ENCODE results near the gene CCDC157. TPM values are rescaled to one million over a fixed set of nuclear protein-coding genes. Genes with fewer than 3 reads are reported as not detected.
A peak's percentile ranks its signal among the peaks of the same experiment; 100 is the strongest.

The CCDC157 gene
- 1.9 TPM for total RNA-seq (2013)
- polyA plus RNA-seq (1 to 10 TPM in 1 of 3 donors, under 1 TPM in 2; 0.50 to 3.7 (median 0.54) TPM), polyA minus RNA-seq (2.7 and 3.3 TPM in 2 replicates), total RNA-seq (4.1 to 11.2 (median 6.4) reads per million in 11 experiments)

GRCh38 chr22:30356449-30357235 lies at the start of gene CCDC157, which contains the start of gene SF3A1:
CCDC157 (plus strand) TSS chr22:30357007; CDS start chr22:30366001, 8,994 bp downstream.
SF3A1 (minus strand) TSS chr22:30356894; CDS start chr22:30356792, 102 bp downstream.
- under 1% methylated on average over 91 of the region's 91 CpGs for whole genome bisulfite sequencing (ENCODE audit: insufficient coverage)
- Histone ChIP-seq H4K20me1 (ENCODE audit: insufficient read depth, low read length) (peaks cover 45% of the 10 kb centered on the region), H3K36me3 (replicated peaks in 1 of 2; ENCODE audit: control insufficient read depth in 1 of 2, insufficient read depth in 2 of 2, low read length in 2 of 2) (peaks cover 19 to 24% of the 10 kb centered on the region in 2 donors), H3K4me2 (replicated peaks; ENCODE audit: extremely low read depth, low read length, poor library complexity, severe bottlenecking) (peak within 1 kb of the TSS; percentile 94), H2AFZ (ENCODE audit: insufficient read depth, low read depth, low read length, poor library complexity, severe bottlenecking) (peak within 1 kb of the TSS; percentile 91), H3K9me3 (replicated peaks in 1 of 2; ENCODE audit: control insufficient read depth in 1 of 2, insufficient read depth in 1 of 2, low read length in 2 of 2) (no peaks in the 10 kb centered on the region), H3K27ac (ENCODE audit: low read depth in 1 of 2, low read length in 2 of 2) (peak within 1 kb of the TSS; percentile 77 to 95), H3K9ac (ENCODE audit: insufficient read depth, low read length, poor library complexity, severe bottlenecking) (peak within 1 kb of the TSS; percentile 95), H3K4me1 (ENCODE audit: control insufficient read depth in 1 of 2, insufficient read depth in 2 of 2, low read length in 2 of 2) (peaks cover 25 to 28% of the 10 kb centered on the region in 2 donors), H3K4me3 (replicated peaks in 1 of 3; ENCODE audit: low read depth in 2 of 3, low read length in 3 of 3) (peak within 1 kb of the TSS; percentile 71 to 94 (median 87)), H3K79me2 (ENCODE audit: insufficient read depth, low read length) (peaks cover 48% of the 10 kb centered on the region), H3K27me3 (ENCODE audit: control insufficient read depth in 2 of 2, insufficient read depth in 2 of 2, low read length in 2 of 2) (peaks cover 0 to 3% of the 10 kb centered on the region in 2 donors)
- H3K27me3 Mint-ChIP-seq (ENCODE audit: low read depth in 3 of 3), result peaks cover 0 to 18% (median 14%) of the 10 kb centered on the region in 3 donors
- H3K4me3 Mint-ChIP-seq, result peak within 1 kb of the TSS; percentile 93 to 94
- TF ChIP-seq CTCF (IDR thresholded peaks at IDR 0.05), result no peak
- no peaks in the 10 kb centered on the region for H3K9me3 Mint-ChIP-seq
- peaks cover 31% of the 10 kb centered on the region for H3K4me1 Mint-ChIP-seq
- peak; percentile 87 to 89 (median 88) for DNase-seq
- peak within 1 kb of the TSS; percentile 86 to 93 (median 90) for H3K27ac Mint-ChIP-seq
- intact Hi-C loops (cut with micrococcal nuclease), result loop anchor here in 1 of 2 donors (2.0 to 10.0 kb wide), 2 partner anchors 30 to 52 kb away; partner anchors contain the start of gene RNF215
- H3K36me3 Mint-ChIP-seq, result peaks cover 25 to 29% of the 10 kb centered on the region in 2 donors

GRCh38 chr22:30307041-30307574 lies 49.7 kb upstream of the CCDC157 start:
- intact Hi-C loops (cut with micrococcal nuclease), result loop anchor here in 1 of 2 donors (10.0 kb wide), 1 partner anchor 48 kb away; the partner anchor contains the start of genes CCDC157 and SF3A1
- no peak overlapping the region for H2AFZ ChIP-seq (ENCODE audit: insufficient read depth, low read depth, low read length, poor library complexity, severe bottlenecking)

More at GRCh38 chr22:30307041-30307574, 49.7 kb upstream of the CCDC157 start:
- Mint-ChIP-seq H3K27ac (peak overlapping the region in 5 of 7 donors; percentile 33 to 94 (median 84)), H3K4me3 (no peak overlapping the region), H3K27me3 (ENCODE audit: low read depth in 3 of 3) (no peaks in the 10 kb centered on the region), H3K9me3 (peaks cover 0 to 2% (median 0%) of the 10 kb centered on the region in 7 donors), H3K36me3 (peaks cover 21 to 25% of the 10 kb centered on the region in 2 donors), H3K4me1 (peaks cover 97% of the 10 kb centered on the region)
- no peak for DNase-seq
- H3K79me2 ChIP-seq (ENCODE audit: insufficient read depth, low read length), result peaks cover 66% of the 10 kb centered on the region
- no peaks in the 10 kb centered on the region for H3K36me3 ChIP-seq (replicated peaks in 1 of 2; ENCODE audit: control insufficient read depth in 1 of 2, insufficient read depth in 2 of 2, low read length in 2 of 2)
- no peaks in the 10 kb centered on the region for H3K27me3 ChIP-seq (ENCODE audit: control insufficient read depth in 2 of 2, insufficient read depth in 2 of 2, low read length in 2 of 2)
- TF ChIP-seq CTCF (IDR thresholded peaks at IDR 0.05), result no peak
- H3K27ac ChIP-seq (ENCODE audit: low read depth in 1 of 2, low read length in 2 of 2), result peak overlapping the region; percentile 7 to 87
- peak overlapping the region in 1 of 3 experiments; percentile 63 for H3K4me3 ChIP-seq (replicated peaks in 1 of 3; ENCODE audit: low read depth in 2 of 3, low read length in 3 of 3)
- no peak overlapping the region for H3K9ac ChIP-seq (ENCODE audit: insufficient read depth, low read length, poor library complexity, severe bottlenecking)
- H3K9me3 ChIP-seq (replicated peaks in 1 of 2; ENCODE audit: control insufficient read depth in 1 of 2, insufficient read depth in 1 of 2, low read length in 2 of 2), result no peaks in the 10 kb centered on the region
- WGBS (ENCODE audit: insufficient coverage), result 94% methylated on average over 2 of the region's 4 CpGs
- peaks cover under 1% of the 10 kb centered on the region for H4K20me1 ChIP-seq (ENCODE audit: insufficient read depth, low read length)
- H3K4me1 ChIP-seq (ENCODE audit: control insufficient read depth in 1 of 2, insufficient read depth in 2 of 2, low read length in 2 of 2), result peaks cover 96 to 100% of the 10 kb centered on the region in 2 donors
- no peak overlapping the region for H3K4me2 ChIP-seq (replicated peaks; ENCODE audit: extremely low read depth, low read length, poor library complexity, severe bottlenecking)
